ENCODE measurements around the gene DDA1.

Gene DDA1

GRCh38 chr19:17300992-17301619 is 8.3 kb upstream of the DDA1 start:
- Mint-ChIP-seq H3K36me3 (peaks cover 13% of the 10 kb centered on the region), H3K4me1 (peaks cover 18% of the 10 kb centered on the region), H3K4me3 (no peak overlapping the region), H3K9me3 (no peaks in the 10 kb centered on the region), H3K27ac (no peak overlapping the region)
- ATAC-seq (no peak), DNase-seq (ENCODE audit: low spot score in 2 of 2) (no peak)

GRCh38 chr19:17302391-17303166 is 6.8 kb upstream of the DDA1 start:
- DNase-seq (ENCODE audit: low spot score in 2 of 2) (no peak), ATAC-seq (no peak)
- peaks cover 13% of the 10 kb centered on the region for H3K36me3 Mint-ChIP-seq
- H3K9me3 Mint-ChIP-seq: no peaks in the 10 kb centered on the region
- peak overlapping the region; percentile 66 for H3K4me3 Mint-ChIP-seq
- H3K27ac Mint-ChIP-seq: peak overlapping the region; percentile 82
- H3K4me1 Mint-ChIP-seq: peaks cover 23% of the 10 kb centered on the region

GRCh38 chr19:17303167-17303939 is 6.0 kb upstream of the DDA1 start, which contains the start of gene ABHD8:
Gene ABHD8 (minus strand): TSS chr19:17303425. CDS start chr19:17301616, 1,809 bp downstream.
- DNase-seq (ENCODE audit: low spot score in 2 of 2) (peak; percentile 90 to 98), ATAC-seq (peak; percentile 78)
- Mint-ChIP-seq H3K4me1 (peaks cover 29% of the 10 kb centered on the region), H3K36me3 (peaks cover 13% of the 10 kb centered on the region), H3K4me3 (peak within 1 kb of the TSS; percentile 66), H3K9me3 (no peaks in the 10 kb centered on the region), H3K27ac (peak within 1 kb of the TSS; percentile 82)

- Mint-ChIP-seq H3K4me3 (peak overlapping the region; percentile 66), H3K27ac (peak overlapping the region; percentile 82), H3K9me3 (no peaks in the 10 kb centered on the region), H3K36me3 (peaks cover 13% of the 10 kb centered on the region), H3K4me1 (peaks cover 31% of the 10 kb centered on the region)
- no peak for ATAC-seq
- DNase-seq (ENCODE audit: low spot score in 2 of 2): no peak
These were observed 5.5 kb upstream of the DDA1 start for GRCh38 chr19:17303940-17304267.

GRCh38 chr19:17304386-17305215 is 4.8 kb upstream of the DDA1 start:
- peaks cover 36% of the 10 kb centered on the region for H3K4me1 Mint-ChIP-seq
- H3K9me3 Mint-ChIP-seq: no peaks in the 10 kb centered on the region
- DNase-seq (ENCODE audit: low spot score in 2 of 2): no peak
- H3K4me3 Mint-ChIP-seq: peak overlapping the region; percentile 78
- no peak for ATAC-seq
- peaks cover 20% of the 10 kb centered on the region for H3K36me3 Mint-ChIP-seq
- H3K27ac Mint-ChIP-seq: peak overlapping the region; percentile 83

- peaks cover 22% of the 10 kb centered on the region for H3K36me3 Mint-ChIP-seq
- H3K4me1 Mint-ChIP-seq: peaks cover 39% of the 10 kb centered on the region
- peak overlapping the region; percentile 78 for H3K4me3 Mint-ChIP-seq
- no peaks in the 10 kb centered on the region for H3K9me3 Mint-ChIP-seq
- H3K27ac Mint-ChIP-seq: peak overlapping the region; percentile 83
- DNase-seq (ENCODE audit: low spot score in 2 of 2): no peak
- ATAC-seq: no peak
These were observed 4.2 kb upstream of the DDA1 start for GRCh38 chr19:17305216-17305516.

GRCh38 chr19:17305517-17306284 is 3.7 kb upstream of the DDA1 start, which contains the start of gene MRPL34:
Gene MRPL34 (plus strand): TSS chr19:17305872. CDS start chr19:17305893, 21 bp downstream.
- Mint-ChIP-seq H3K9me3 (no peaks in the 10 kb centered on the region), H3K27ac (peak within 1 kb of the TSS; percentile 83), H3K4me3 (peak within 1 kb of the TSS; percentile 78), H3K4me1 (peaks cover 44% of the 10 kb centered on the region), H3K36me3 (peaks cover 27% of the 10 kb centered on the region)
- ATAC-seq (peak; percentile 83), DNase-seq (ENCODE audit: low spot score in 2 of 2) (peak; percentile 87 to 98)

GRCh38 chr19:17306285-17306714 is 3.1 kb upstream of the DDA1 start:
- ATAC-seq (no peak), DNase-seq (ENCODE audit: low spot score in 2 of 2) (no peak)
- peaks cover 48% of the 10 kb centered on the region for H3K4me1 Mint-ChIP-seq
- no peaks in the 10 kb centered on the region for H3K9me3 Mint-ChIP-seq
- peak overlapping the region; percentile 78 for H3K4me3 Mint-ChIP-seq
- H3K36me3 Mint-ChIP-seq: peaks cover 29% of the 10 kb centered on the region
- H3K27ac Mint-ChIP-seq: peak overlapping the region; percentile 83

GRCh38 chr19:17307876-17308377 is 1.4 kb upstream of the DDA1 start:
- H3K9me3 Mint-ChIP-seq: no peaks in the 10 kb centered on the region
- peaks cover 42% of the 10 kb centered on the region for H3K36me3 Mint-ChIP-seq
- H3K4me3 Mint-ChIP-seq: peak overlapping the region; percentile 78
- DNase-seq (ENCODE audit: low spot score in 2 of 2) (no peak), ATAC-seq (no peak)
- H3K4me1 Mint-ChIP-seq: peaks cover 58% of the 10 kb centered on the region
- H3K27ac Mint-ChIP-seq: peak overlapping the region; percentile 82

- DNase-seq (ENCODE audit: low spot score in 2 of 2) (no peak), ATAC-seq (no peak)
- peak overlapping the region; percentile 88 for H3K4me3 Mint-ChIP-seq
- H3K36me3 Mint-ChIP-seq: peaks cover 57% of the 10 kb centered on the region
- no peaks in the 10 kb centered on the region for H3K9me3 Mint-ChIP-seq
- H3K27ac Mint-ChIP-seq: peak overlapping the region; percentile 91
- peaks cover 50% of the 10 kb centered on the region for H3K4me1 Mint-ChIP-seq
These were observed 650 bp downstream of the DDA1 start for GRCh38 chr19:17309965-17310461.

- DNase-seq (ENCODE audit: low spot score in 2 of 2) (no peak), ATAC-seq (no peak)
- H3K9me3 Mint-ChIP-seq: no peaks in the 10 kb centered on the region
- H3K4me3 Mint-ChIP-seq: peak overlapping the region; percentile 88
- peaks cover 62% of the 10 kb centered on the region for H3K36me3 Mint-ChIP-seq
- H3K4me1 Mint-ChIP-seq: peaks cover 50% of the 10 kb centered on the region
- H3K27ac Mint-ChIP-seq: no peak overlapping the region
These were observed 2.3 kb downstream of the DDA1 start for GRCh38 chr19:17311455-17312188.

GRCh38 chr19:17312189-17313113 is 3.1 kb downstream of the DDA1 start:
- DNase-seq (ENCODE audit: low spot score in 2 of 2) (no peak), ATAC-seq (no peak)
- peak overlapping the region; percentile 14 for H3K27ac Mint-ChIP-seq
- no peaks in the 10 kb centered on the region for H3K9me3 Mint-ChIP-seq
- H3K4me1 Mint-ChIP-seq: peaks cover 46% of the 10 kb centered on the region
- H3K4me3 Mint-ChIP-seq: no peak overlapping the region
- H3K36me3 Mint-ChIP-seq: peaks cover 71% of the 10 kb centered on the region
